Cerebellar cortex (tissue), 1 donor: ENCODE data around the gene AAMP.

Experiments used
- DNase-seq: peaks from one replicate; pipeline ENCODE4 v3.0.0-alpha.2; 2015; ENCODE audit warnings: low spot score

The AAMP gene

GRCh38 chr2:218294430-218295022 lies 24.6 kb upstream of the AAMP start:
- DNase-seq = no peak

GRCh38 chr2:218293715-218294429 lies 23.9 kb upstream of the AAMP start:
- no peak for DNase-seq

- no peak for DNase-seq
Observed at GRCh38 chr2:218292048-218293014, 22.4 kb upstream of the AAMP start, which contains the start of gene TMBIM1. Gene TMBIM1, minus strand, starts transcription at chr2:218292503. Its CDS starts 10,362 bp downstream, at chr2:218282141.

- no peak for DNase-seq
Observed at GRCh38 chr2:218291318-218292047, 21.5 kb upstream of the AAMP start.

GRCh38 chr2:218290316-218291261 lies 20.7 kb upstream of the AAMP start:
- peak; percentile 16 for DNase-seq

GRCh38 chr2:218289639-218290315 lies 19.8 kb upstream of the AAMP start:
- peak; percentile 22 for DNase-seq

GRCh38 chr2:218286570-218287459 lies 16.9 kb upstream of the AAMP start:
- peak; percentile 96 for DNase-seq

GRCh38 chr2:218285604-218286003 lies 15.7 kb upstream of the AAMP start:
- DNase-seq = no peak

- DNase-seq = no peak
Observed at GRCh38 chr2:218284106-218284811, 14.3 kb upstream of the AAMP start.

GRCh38 chr2:218282173-218282991 lies 12.4 kb upstream of the AAMP start:
- peak; percentile 75 for DNase-seq

- DNase-seq = no peak
Observed at GRCh38 chr2:218281449-218281848, 11.5 kb upstream of the AAMP start.

- no peak for DNase-seq
Observed at GRCh38 chr2:218280260-218280870, 10.4 kb upstream of the AAMP start.

GRCh38 chr2:218278531-218279360 lies 8.8 kb upstream of the AAMP start:
- no peak for DNase-seq

- no peak for DNase-seq
Observed at GRCh38 chr2:218277921-218278320, 8.0 kb upstream of the AAMP start.

- DNase-seq = no peak
Observed at GRCh38 chr2:218276986-218277755, 7.2 kb upstream of the AAMP start.
